ENCODE measurements around the gene GHRHR.

Gene GHRHR

DNA sequence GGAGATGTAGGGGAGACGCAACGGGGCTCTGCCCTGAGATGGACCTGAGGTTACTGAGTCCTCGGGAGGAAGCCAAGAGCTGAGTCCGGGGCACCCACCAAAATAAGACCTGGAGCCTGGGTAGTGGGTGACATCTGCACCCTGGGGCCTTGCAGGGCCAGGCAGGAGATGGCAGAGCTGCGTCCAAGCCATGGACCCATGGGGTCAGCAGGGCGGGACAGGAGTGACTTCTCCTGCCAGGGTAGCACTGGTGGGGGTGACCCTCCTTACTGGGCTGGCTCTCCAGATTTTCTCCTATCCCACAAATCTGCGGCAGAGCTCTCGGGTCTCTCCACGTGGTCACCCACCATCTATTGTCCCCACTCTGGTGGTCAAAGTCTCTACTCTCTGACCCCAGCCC is 2.1 kb downstream of the GHRHR start:
- in situ Hi-C loops (cut with MboI; ENCODE audit: low sequenced_read_pairs), result no loop called here

DNA sequence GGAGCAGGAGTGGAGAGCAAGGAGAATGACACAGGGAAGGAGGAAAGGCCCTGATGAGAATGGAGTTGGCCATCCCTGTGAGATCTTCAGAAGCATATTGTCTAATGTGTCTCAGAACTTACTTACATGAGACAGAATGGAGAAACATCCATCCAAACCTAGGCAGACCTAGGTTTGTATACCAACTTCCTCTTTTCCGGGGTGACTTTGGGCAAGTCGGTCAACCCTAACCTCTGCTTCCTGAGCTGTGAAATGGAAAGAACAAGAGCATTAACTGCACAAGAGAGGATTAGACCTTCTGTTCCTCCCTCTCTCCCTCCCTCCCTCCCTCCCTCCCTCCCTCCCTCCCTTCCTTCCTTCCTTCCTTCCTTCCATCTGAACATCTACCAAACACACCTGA is 4.5 kb downstream of the GHRHR start:
- in situ Hi-C loops (cut with MboI; ENCODE audit: low sequenced_read_pairs), result no loop called here

DNA sequence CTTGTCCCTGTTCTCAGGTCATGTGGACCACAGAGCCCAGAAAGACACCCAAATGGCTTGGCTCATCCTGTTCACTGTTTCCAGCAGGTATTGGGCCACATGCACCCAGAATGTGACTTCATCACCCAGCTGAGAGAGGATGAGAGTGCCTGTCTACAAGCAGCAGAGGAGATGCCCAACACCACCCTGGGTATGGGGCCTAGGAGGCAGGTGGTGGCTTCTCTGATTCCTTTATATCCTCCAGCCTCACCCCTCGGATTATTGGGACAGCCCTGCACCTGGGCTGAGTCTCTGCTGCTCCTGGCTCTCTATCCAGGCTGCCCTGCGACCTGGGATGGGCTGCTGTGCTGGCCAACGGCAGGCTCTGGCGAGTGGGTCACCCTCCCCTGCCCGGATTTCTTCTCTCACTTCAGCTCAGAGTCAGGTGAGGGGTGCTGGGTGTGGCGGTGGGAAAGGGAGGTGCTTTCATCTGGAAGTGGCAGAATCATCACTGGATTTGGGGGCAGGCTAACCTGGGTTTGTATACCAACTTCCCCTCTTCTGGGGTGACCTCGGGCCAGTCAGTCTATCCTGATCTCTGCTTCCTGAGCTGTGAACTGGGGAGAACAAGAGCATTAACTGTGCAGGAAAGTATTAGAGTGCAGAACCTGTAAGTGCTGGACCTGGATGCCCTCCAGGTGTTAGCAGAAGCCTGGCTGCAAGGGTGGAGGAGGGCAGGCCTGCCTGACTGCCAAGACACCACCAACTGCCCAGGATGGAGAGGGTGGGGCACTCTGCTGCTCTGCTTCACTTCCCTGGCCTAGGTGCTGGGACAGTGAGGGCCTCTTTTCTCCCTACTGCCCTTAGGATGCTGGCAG is 5.2 kb downstream of the GHRHR start:
- in situ Hi-C loops (cut with MboI; ENCODE audit: low sequenced_read_pairs), result no loop called here

DNA sequence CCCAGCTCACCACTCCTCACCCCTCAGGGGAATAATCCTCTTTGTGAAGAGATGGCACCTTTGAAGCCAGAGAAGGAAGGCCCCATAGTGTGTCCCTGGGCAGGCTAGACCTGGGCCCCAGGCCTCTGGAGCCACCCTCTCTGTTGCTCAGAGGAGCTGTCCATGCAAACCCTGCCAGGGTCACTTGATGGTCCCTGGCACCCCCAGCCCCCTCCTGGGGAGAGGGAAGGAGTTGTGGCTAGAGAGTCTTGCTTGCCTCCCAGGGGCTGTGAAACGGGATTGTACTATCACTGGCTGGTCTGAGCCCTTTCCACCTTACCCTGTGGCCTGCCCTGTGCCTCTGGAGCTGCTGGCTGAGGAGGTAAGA is 5.8 kb downstream of the GHRHR start:
- in situ Hi-C loops (cut with MboI; ENCODE audit: low sequenced_read_pairs), result no loop called here

DNA sequence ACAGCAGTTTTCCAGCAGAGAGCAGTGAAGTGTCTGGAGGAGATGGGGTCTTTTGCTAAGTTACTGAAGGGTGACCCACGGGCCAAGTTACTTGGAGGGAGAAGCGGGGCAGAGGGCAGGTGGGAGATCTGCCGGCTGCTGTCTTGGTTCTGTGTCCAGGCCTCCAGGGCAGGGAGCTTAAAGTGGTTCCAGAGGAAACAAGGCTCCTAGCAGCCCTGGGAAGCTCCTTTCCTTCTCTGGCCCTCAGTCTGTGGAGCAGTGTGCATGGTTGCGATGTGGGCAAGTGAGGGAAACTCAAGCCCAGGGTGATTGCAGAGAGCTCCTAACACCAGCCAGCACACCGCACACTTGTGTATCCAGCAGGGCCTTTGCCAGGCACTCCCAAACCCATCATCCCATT is 6.3 kb downstream of the GHRHR start:
- in situ Hi-C loops (cut with MboI; ENCODE audit: low sequenced_read_pairs), result no loop called here

DNA sequence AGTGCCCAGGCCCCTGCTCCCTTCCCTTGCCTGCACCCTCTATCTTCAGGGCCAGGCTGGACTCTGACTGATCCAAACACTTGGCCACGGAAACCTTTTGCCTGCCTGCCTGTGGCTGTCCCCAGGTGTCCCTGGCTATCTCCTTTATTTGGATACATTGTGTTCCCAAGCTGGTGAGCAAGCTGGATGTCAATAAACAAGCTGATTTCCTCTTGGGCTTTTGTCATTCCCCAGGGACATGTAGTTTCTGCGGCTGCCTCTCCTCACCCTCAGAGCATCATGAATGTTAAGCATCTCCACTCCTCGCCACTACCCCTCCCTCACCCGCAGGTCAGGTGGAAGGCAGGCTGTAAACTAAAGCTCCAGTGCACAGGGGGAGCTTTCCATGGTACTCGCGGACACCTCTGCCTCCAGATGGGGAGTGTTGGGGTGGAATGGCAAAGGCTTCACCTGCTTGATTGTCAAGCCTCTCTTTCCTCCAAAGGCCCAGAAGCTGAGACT is 6.9 kb downstream of the GHRHR start:
- in situ Hi-C loops (cut with MboI; ENCODE audit: low sequenced_read_pairs), result no loop called here

DNA sequence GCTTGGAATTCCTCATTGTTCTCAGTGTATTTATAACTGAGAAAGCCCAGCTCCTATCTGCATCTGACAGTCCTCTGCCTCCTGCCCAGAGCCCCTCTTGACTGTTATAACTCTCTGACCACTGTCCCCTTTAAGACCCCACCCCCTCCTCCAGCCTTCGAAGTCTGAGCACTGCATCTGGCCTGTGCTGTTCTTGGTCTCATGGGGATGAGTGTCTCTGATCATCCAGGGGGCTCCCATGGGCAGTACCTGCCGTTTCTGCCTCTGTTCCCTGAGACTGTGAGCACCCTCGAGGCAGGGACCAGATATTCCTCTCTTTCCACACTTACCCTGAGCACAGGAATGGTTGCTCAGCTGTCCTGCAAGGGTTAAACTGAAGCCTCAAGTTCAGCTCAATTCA is 7.7 kb downstream of the GHRHR start:
- in situ Hi-C loops (cut with MboI; ENCODE audit: low sequenced_read_pairs), result no loop called here

DNA sequence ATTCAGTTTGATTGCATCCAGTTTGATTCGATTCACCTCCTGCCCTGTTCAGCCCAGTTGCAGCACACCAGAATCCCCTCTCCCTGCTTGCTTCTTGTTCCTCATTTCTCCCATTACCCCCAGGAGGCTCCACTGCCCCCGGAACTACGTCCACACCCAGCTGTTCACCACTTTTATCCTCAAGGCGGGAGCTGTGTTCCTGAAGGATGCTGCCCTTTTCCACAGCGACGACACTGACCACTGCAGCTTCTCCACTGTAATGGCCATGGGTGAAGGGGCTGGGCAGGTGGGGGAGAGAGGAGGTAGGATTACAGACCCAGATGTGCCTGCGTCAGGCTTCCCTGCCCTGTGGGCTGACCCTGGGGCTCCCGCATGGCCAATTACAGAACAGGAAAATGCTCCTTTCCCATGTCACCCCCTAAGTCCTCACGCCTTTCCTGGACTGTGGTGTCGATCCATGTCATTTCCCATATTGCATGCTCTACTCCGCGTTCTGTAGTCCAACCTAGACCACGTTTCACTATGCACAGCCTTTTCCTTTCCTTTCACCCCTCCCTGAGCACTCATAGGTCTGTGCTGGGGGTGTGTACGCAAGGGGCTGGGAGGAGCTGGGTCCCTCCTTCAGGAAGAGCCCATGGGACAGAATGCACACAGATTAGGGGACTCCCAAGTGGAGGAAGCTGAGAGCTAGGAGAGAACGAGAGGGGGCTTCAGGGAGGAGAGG is 8.2 kb downstream of the GHRHR start:
- in situ Hi-C loops (cut with MboI; ENCODE audit: low sequenced_read_pairs), result no loop called here

DNA sequence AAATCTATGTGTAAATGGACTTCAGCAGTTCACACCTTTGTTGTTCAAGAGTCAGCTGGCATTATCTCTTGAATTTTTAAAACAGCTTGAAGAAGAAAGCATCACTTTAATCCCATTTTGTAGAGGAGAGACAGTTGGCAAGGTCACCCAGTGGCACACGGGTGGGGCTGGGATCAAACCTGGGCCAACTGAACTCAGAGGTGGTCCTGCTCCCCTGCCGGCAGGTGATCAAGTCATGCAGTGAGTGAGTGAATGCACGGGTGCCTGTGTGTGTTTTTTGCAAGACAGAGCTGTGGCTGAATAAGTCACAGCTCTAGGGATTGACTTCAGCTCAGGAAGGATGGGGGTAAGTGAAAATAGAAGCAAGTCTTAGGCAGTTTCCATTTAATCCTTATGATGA is 9.5 kb downstream of the GHRHR start:
- in situ Hi-C loops (cut with MboI; ENCODE audit: low sequenced_read_pairs), result no loop called here

DNA sequence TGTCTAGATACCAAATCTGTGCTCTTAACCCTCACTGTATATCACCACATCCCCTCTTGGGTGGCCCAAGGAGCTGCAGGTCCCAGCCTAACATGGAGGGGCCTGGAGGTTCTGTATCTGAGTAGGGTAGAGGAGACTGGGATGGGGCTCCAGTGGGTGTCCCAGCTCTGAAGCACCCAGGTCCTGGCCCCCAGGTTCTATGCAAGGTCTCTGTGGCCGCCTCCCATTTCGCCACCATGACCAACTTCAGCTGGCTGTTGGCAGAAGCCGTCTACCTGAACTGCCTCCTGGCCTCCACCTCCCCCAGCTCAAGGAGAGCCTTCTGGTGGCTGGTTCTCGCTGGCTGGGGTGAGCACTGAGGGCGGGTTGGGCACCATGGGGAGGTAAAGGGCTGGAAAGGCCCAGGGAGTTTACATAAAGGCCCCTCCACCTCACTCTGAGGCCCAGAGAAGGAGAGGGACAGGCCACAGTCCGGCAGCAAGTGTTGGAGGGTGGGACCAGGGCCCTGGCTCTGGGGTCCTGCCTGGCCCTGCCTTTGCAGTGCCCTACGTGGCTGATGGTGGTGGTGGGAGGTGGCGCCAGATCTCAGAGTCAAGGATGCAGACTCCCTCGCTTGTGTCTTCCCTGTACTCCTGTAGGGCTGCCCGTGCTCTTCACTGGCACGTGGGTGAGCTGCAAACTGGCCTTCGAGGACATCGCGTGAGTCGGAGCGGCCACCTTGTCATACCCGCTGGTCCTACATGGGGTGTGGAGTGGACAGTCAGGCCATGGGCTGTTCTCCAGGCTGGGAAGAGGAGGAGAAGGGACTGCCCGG is 10.2 kb downstream of the GHRHR start:
- in situ Hi-C loops (cut with MboI; ENCODE audit: low sequenced_read_pairs), result no loop called here

DNA sequence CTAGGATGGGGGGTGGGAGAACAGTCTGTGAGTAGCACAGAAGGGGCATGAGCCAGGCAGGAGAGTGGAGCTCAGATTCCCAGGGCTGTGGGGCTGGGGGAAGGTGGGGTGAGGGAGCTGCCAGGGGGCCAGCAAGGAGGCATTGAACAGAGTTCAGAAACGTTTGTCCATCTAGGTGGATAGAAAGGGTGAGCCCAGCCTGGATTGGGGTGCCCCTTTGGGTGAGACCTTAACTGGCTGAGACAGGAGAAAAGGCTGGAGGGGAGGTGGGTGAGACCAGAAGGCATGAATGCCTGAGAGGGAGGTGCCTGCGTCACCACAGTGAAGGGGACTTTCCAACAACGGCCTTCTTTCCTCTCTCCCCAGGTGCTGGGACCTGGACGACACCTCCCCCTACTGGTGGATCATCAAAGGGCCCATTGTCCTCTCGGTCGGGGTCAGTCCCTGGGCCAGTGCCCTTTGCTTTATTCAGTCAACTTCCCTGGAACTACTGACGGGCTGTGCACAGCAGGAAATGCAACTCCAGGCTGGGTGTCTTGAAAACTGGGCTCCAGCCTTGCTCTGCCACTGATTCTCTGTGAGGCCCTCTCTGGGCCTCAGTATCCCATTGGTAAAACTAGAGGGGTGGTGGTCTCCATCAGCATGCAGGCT is 11.0 kb downstream of the GHRHR start:
- in situ Hi-C loops (cut with MboI; ENCODE audit: low sequenced_read_pairs), result no loop called here

DNA sequence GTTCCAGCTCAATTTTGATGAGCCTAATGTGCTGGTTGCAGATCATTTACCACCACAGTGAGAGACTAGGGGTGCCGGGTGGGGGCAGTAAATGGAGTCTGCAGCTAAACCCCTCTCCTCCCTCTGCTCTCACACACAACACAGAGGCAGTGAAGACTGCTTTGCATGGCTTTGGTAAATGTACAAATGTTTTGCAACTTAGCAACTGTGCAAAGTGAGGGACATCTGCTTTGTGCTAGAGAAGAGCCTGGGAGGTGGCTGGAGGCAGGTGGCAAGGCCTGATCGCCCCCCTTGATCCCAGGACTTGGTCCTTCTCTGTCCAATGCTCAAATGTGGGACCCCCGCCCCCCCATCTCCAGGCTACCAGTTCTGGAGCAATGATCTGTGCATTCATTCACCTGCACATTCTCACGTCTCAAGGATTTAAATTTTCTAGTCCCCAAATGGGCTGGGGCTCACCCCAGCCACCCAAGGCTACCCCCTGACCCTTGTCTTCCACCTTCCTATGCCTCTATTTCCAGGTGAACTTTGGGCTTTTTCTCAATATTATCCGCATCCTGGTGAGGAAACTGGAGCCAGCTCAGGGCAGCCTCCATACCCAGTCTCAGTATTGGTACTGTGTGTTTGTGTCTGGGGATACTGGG is 11.6 kb downstream of the GHRHR start:
- in situ Hi-C loops (cut with MboI; ENCODE audit: low sequenced_read_pairs), result no loop called here

DNA sequence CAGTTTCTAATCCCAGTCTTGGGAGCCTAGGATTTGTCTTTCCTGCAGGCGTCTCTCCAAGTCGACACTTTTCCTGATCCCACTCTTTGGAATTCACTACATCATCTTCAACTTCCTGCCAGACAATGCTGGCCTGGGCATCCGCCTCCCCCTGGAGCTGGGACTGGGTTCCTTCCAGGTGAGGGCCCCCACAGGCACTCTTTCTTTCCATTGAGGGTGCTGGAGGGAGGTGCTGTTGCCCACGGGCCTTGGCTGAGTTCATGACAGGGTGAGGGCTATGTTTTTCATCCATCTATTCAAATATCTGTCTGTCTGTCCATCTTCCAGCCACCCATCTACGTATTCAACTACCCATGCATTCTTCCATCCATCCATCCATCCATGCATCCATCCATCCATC is 12.6 kb downstream of the GHRHR start:
- in situ Hi-C loops (cut with MboI; ENCODE audit: low sequenced_read_pairs), result no loop called here

DNA sequence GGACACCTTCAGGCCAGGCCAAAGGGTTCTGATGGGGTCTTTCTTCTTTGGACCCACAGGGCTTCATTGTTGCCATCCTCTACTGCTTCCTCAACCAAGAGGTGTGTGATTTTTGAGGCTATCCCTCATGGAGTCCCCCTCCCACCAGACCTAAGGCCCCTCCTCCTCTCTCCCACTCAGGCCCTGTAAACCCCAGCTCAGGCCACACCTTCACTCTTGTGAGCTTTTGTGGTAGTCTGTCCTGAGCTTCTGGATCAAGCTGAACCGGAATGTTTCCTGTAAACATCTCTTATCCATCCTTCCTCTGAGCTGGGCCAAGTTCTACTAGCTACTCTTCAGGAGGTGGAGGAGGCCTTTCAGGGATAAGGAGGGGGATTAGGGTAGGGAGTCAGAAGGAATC is 13.5 kb downstream of the GHRHR start:
- in situ Hi-C loops (cut with MboI; ENCODE audit: low sequenced_read_pairs), result no loop called here

DNA sequence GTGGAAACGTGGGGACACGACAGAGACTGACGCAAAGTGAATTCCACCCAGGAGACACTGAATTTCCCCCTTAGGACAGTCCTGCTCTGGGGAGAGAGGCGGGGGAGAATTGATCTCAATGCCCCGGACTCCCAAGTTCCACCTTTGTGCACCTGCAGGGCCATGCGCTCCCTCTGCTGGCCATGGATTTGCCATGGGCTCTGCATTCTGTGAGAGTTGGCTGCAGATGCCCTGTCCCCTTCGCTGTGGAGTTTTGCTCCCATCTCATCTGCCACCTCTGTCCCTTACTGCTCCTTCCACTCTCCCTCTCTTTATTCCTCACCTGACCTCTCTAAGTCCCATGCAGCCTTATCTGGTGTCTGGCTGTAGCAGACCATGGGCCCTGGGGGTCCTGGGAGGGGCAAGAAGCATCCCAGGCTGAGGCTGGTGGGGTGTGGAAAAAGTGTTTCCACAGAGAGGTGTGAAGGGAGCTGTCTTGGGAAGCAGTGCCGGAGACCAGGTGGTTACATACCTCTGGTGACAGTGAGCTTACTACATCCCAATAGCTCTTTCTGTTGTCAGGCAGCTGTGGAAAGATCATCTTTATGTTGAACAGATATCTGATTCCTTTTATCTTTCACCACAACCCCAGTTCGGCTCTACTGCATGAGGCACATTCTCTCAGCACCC is 14.3 kb downstream of the GHRHR start:
- in situ Hi-C loops (cut with MboI; ENCODE audit: low sequenced_read_pairs), result no loop called here

DNA sequence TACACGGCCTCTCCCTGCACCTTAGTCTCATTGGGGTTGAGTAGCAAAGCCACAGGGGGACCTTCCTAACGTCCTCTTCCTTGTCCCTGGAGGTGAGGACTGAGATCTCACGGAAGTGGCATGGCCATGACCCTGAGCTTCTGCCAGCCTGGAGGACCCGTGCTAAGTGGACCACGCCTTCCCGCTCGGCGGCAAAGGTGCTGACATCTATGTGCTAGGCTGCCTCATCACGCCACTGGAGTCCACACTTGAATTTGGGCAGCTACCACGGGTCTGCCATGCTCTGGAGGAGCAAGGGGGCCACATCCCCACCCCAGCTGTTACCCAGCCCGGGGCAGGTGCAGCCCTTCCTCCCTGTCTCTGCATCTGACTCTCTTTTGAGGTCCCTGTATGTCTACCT is 15.3 kb downstream of the GHRHR start:
- in situ Hi-C loops (cut with MboI; ENCODE audit: low sequenced_read_pairs), result no loop called here

DNA sequence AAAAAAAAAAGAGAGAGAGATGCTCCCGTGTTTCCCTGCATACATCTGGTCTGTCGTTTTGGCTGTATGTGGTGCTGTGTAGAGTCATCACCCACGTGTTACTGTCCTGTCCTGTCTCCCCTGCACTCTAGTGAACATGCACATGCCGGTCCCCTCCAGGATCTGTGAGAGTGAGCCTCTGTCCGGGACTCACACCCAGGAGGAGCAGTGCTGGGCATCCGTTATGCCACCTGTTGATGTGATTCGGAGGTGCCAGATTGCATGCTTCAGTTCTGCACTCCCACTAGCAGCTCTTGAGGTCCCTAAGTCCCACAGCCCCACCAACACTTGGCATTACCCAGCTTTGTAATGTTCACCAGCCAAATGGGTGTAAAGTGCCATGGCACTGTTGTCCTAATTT is 16.4 kb downstream of the GHRHR start:
- in situ Hi-C loops (cut with MboI; ENCODE audit: low sequenced_read_pairs), result loop anchor here (10.0 kb wide), 1 partner anchor 145 kb away; no protein-coding TSS in a partner anchor

DNA sequence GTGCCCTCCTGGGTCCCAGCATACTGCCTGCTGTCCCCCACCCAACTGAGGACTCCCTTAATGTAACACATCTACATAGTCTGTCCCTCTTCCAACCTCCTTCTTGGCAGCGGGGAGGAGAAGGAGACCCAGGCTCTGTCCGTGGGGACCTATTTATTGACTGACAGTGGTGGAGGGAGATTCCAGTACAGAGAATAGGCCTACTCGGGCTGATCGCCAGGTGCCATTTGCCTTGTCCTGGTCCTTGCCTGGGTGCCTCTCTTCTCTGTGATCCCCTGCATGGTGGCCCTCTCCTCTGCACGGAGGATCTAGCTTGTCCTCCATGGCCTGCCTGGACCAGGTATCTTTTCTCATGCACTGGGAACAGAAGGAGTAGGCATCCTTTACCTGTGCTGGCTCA is 17.0 kb downstream of the GHRHR start:
- in situ Hi-C loops (cut with MboI; ENCODE audit: low sequenced_read_pairs), result loop anchor here (10.0 kb wide), 1 partner anchor 144 kb away; no protein-coding TSS in a partner anchor

DNA sequence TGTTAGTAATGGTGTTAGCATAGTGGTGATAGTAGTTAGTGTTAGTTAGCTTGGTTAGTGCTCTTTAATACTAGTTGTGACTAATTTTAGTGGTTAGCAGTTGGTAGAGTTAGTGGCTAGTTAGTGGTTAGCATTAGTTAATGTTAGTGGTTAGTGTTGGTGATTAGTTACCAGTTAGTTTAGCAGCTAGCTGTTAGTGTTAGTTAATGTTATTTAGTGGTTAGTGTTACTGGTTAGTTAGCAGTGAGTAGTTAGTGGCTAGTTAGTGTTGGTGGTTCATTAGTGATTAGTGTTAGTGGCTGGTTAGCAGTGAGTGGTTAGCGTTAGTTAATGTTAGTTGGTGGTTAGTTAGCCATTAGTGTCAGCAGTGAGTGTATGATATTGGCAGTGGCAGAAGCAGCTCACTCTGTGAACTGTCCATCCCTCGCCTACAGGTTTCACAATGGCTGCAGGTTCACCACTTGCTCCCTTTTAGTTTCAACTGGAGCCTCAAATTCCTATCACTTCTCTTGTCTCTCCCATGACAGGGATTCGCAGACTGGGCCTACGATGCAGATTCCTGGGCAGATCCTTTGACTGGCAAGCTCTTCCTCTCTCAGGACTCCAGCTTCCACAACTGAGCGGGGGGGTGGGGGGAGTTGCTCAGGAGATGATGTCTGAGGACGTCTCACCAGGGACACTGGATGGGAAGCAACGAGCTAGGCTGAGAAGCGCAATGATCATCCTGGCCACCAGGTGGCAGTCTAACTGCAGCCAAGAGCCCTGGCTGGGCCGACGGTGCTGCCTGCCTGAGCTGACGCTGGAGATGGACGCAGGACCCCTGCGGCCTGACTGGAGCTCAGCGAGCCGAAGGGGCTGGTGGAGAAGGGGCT is 19.5 kb downstream of the GHRHR start:
- in situ Hi-C loops (cut with MboI; ENCODE audit: low sequenced_read_pairs), result loop anchor here (10.0 kb wide), 1 partner anchor 142 kb away; no protein-coding TSS in a partner anchor

All from HL-60/S4 treated with phorbol 12-myristate 13-acetate at 8.2 ng/mL for 4 days and 3 days (cell line).